Cardiac muscle cell (in vitro differentiated cells and primary cell): Measurements from ENCODE around the gene LIG3. TPM values are rescaled to one million over a fixed set of nuclear protein-coding genes. Genes with fewer than 3 reads are reported as not detected.

Experiments used
- DNase-seq, 2 donors: peaks; one replicate each; pipeline versions ENCODE4 v3.0.0 to v3.0.0-alpha.2; 2010 to 2017; ENCODE audit warnings: low read depth in 1 of 2, low spot score in 1 of 2
- H3K27ac ChIP-seq: fragments of 200-600 bp; sonication (generic); 2 replicates; pipeline ENCODE4 v1.5.1; 2016
- H3K27me3 ChIP-seq: fragments of 200-600 bp; sonication (generic); 2 replicates; pipeline ENCODE4 v1.6.0; 2016; ENCODE audit warnings: control low read depth
- H3K36me3 ChIP-seq: fragments of 200-600 bp; sonication (generic); 2 replicates; pipeline ENCODE4 v1.5.1; 2016; ENCODE audit warnings: control low read depth
- H3K4me1 ChIP-seq: fragments of 200-600 bp; sonication (generic); 2 replicates; pipeline ENCODE4 v1.8.1; 2017; ENCODE audit warnings: low read depth, mild to moderate bottlenecking, mixed run types
- H3K4me3 ChIP-seq: fragments of 200-600 bp; sonication (generic); 2 replicates; pipeline ENCODE4 v1.5.1; 2016; ENCODE audit warnings: mild to moderate bottlenecking
- H3K9me3 ChIP-seq: fragments of 200-600 bp; sonication (generic); 2 replicates; pipeline ENCODE4 v1.5.1; 2017; ENCODE audit warnings: low read depth, mild to moderate bottlenecking, control low read depth
- polyA plus RNA-seq: library from polyadenylated mRNA; unstranded; fragments of >200 nt; fragmentation: Nextera tagmentation; extraction: Ambion mirVana; gene quantifications from 2 replicates; pipeline ENCODE4 v1.2.1, GENCODE V29; 2016
- total RNA-seq: library from RNA; depleted of rRNA; stranded (reverse); fragments of >200 nt; gene quantifications from 2 replicates; pipeline ENCODE4 v1.2.3, GENCODE V29; 2016
- TF ChIP-seq, protein P1 (sequence below): IDR thresholded peaks from 2 replicates; pipeline ENCODE4 v1.5.1; 2012; ENCODE audit warnings: low read depth, mild to moderate bottlenecking, low read length

Gene LIG3
- total and polyA plus RNA-seq, 2 experiments from 2014 or later, result 27.9 to 85.5 TPM

GRCh38 chr17:35051579-35052240, 71.4 kb downstream of the LIG3 start:
- Histone ChIP-seq H3K27ac (no peak overlapping the region), H3K9me3 (no peaks in the 10 kb centered on the region), H3K4me1 (no peaks in the 10 kb centered on the region), H3K27me3 (no peaks in the 10 kb centered on the region), H3K36me3 (no peaks in the 10 kb centered on the region), H3K4me3 (no peak overlapping the region)
- no peak for DNase-seq
- TF ChIP-seq, protein P1, sequence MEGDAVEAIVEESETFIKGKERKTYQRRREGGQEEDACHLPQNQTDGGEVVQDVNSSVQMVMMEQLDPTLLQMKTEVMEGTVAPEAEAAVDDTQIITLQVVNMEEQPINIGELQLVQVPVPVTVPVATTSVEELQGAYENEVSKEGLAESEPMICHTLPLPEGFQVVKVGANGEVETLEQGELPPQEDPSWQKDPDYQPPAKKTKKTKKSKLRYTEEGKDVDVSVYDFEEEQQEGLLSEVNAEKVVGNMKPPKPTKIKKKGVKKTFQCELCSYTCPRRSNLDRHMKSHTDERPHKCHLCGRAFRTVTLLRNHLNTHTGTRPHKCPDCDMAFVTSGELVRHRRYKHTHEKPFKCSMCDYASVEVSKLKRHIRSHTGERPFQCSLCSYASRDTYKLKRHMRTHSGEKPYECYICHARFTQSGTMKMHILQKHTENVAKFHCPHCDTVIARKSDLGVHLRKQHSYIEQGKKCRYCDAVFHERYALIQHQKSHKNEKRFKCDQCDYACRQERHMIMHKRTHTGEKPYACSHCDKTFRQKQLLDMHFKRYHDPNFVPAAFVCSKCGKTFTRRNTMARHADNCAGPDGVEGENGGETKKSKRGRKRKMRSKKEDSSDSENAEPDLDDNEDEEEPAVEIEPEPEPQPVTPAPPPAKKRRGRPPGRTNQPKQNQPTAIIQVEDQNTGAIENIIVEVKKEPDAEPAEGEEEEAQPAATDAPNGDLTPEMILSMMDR, result no peak

DNA sequence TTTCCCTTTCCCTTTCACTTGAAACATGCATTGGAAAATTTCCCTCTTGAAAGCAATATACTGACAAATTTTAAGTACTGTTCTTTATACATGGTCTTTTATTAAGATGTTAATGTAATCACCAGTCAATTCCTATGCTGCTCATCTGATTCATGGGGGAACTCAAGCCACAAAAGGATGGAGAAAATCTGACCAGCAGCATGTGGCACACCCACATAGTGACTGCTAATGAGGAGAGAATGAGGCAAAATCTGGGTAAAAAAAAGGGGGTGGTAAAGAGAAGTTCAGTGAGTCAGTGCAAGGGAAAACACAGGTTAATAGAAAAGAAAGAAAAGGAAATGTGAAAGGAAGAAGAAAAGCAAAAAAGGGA, 71.9 kb downstream of the LIG3 start:
- TF ChIP-seq, protein P1, result no peak
- DNase-seq, result no peak
- Histone ChIP-seq H3K27ac (no peak overlapping the region), H3K4me3 (no peak overlapping the region), H3K36me3 (no peaks in the 10 kb centered on the region), H3K4me1 (no peaks in the 10 kb centered on the region), H3K9me3 (no peaks in the 10 kb centered on the region), H3K27me3 (no peaks in the 10 kb centered on the region)

DNA sequence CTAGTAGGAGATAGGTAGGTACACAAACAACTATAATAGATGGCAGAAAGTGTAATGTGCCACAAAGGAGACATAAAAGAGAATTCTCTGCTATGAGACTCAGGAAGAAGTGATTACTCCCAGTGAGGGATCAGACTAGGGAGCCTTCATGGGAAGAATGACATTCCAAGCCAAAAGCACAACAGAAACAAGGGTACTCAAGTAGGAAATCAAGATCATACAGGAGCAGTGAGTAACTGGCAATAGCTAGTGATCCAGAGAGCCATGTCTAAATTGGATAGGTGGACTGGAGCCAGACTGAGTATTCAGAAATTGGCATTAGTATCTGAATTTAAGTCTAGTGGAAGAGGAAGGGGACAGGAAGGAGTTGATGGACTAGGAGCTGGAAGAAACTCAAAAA, 72.5 kb downstream of the LIG3 start:
- TF ChIP-seq, protein P1, result no peak
- no peaks in the 10 kb centered on the region for H3K4me1 ChIP-seq
- H3K9me3 ChIP-seq, result no peaks in the 10 kb centered on the region
- H3K27ac ChIP-seq, result no peak overlapping the region
- DNase-seq, result no peak
- H3K4me3 ChIP-seq, result no peak overlapping the region
- H3K36me3 ChIP-seq, result no peaks in the 10 kb centered on the region
- no peaks in the 10 kb centered on the region for H3K27me3 ChIP-seq

DNA sequence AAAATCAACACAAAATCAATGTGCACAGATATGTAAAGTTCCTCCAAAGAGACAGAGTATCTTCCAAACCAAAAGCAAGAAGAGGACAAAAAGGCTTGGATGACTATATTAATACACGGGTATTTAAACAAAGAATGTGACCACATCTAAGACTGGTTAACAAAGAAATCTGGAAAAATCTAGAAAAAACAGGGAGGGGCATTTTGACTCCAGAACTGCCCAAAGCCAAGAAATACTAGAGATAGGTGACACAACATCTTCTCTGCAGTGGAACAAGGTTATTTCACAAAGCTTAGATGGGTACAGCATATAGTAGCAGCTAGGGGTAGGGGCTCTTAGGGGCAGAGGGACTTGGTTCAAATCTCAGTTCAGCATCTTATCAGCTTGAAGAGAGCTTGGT, 72.9 kb downstream of the LIG3 start:
- Histone ChIP-seq H3K4me1 (no peaks in the 10 kb centered on the region), H3K27me3 (no peaks in the 10 kb centered on the region), H3K27ac (no peak overlapping the region), H3K36me3 (no peaks in the 10 kb centered on the region), H3K9me3 (no peaks in the 10 kb centered on the region), H3K4me3 (no peak overlapping the region)
- no peak for DNase-seq
- TF ChIP-seq, protein P1, result no peak

- Histone ChIP-seq H3K4me3 (no peak overlapping the region), H3K36me3 (no peaks in the 10 kb centered on the region), H3K27me3 (no peaks in the 10 kb centered on the region), H3K27ac (no peak overlapping the region), H3K4me1 (no peaks in the 10 kb centered on the region), H3K9me3 (no peaks in the 10 kb centered on the region)
- no peak for DNase-seq
- TF ChIP-seq, protein P1, result no peak
Measured at GRCh38 chr17:35056013-35056412, 75.7 kb downstream of the LIG3 start.
